Suprapubic skin (tissue), 4 donors: ENCODE data around the gene ZFR.

Experiments
- CTCF ChIP-seq, 2 donors: fragments of 200-600 bp in 1 of 2; fragments of 450-650 bp in 1 of 2; sonication (generic) in 1 of 2; IDR thresholded peaks; one replicate each; pipeline ENCODE4 v1.5.1; 2016 to 2019; ENCODE audit warnings: antibody characterized with exemption in 2 of 2, mild to moderate bottlenecking in 1 of 2, moderate library complexity in 1 of 2
- EP300 ChIP-seq: sonication (generic); formaldehyde crosslinking; IDR thresholded peaks from one replicate; pipeline ENCODE4 v1.6.1; 2017; ENCODE audit warnings: antibody characterized with exemption
- POLR2A ChIP-seq, 2 donors: fragments of 450-650 bp; IDR thresholded peaks; one replicate each; pipeline ENCODE4 v1.6.1; 2017; ENCODE audit warnings: antibody characterized with exemption in 2 of 2, mild to moderate bottlenecking in 2 of 2, moderate library complexity in 2 of 2
- POLR2AphosphoS5 ChIP-seq, 3 donors: sonication (generic); formaldehyde crosslinking; IDR thresholded peaks; one replicate each; pipeline ENCODE4 v1.6.1; 2017; ENCODE audit warnings: antibody characterized with exemption in 3 of 3

- TF ChIP-seq CTCF (IDR thresholded peaks at IDR 0.05) = no peak
- no peak for TF ChIP-seq POLR2A (IDR thresholded peaks at IDR 0.05)
- no peak for TF ChIP-seq EP300
- no peak for TF ChIP-seq POLR2AphosphoS5 (IDR thresholded peaks at IDR 0.05)
Observed at GRCh38 chr5:32476891-32477290, 32.4 kb upstream of the ZFR start.
